Vagina (tissue), 2 donors: Measurements from ENCODE around the gene TMEM212.

Experiments
- CTCF ChIP-seq, 3 experiments: fragments of 450-650 bp in 2 of 3; fragments of 200-600 bp in 1 of 3; sonication (generic) in 1 of 3; IDR thresholded peaks; one replicate each; pipeline ENCODE4 v1.5.1; 2017 to 2019; ENCODE audit warnings: antibody characterized with exemption in 3 of 3, mild to moderate bottlenecking in 2 of 3, moderate library complexity in 2 of 3
- POLR2A ChIP-seq, 2 donors: fragments of 450-650 bp; IDR thresholded peaks; one replicate each; pipeline ENCODE4 v1.6.1; 2017; ENCODE audit warnings: antibody characterized with exemption in 2 of 2, mild to moderate bottlenecking in 2 of 2, moderate library complexity in 2 of 2
- POLR2AphosphoS5 ChIP-seq, 2 donors: sonication (generic); formaldehyde crosslinking; IDR thresholded peaks; one replicate each; pipeline ENCODE4 v1.9.0; 2017; ENCODE audit warnings: antibody characterized with exemption in 2 of 2, mild to moderate bottlenecking in 2 of 2, low read depth in 1 of 2; ENCODE audit not compliant: insufficient read depth in 1 of 2

- TF ChIP-seq CTCF (IDR thresholded peaks at IDR 0.05): no peak
- no peak for TF ChIP-seq POLR2AphosphoS5 (IDR thresholded peaks at IDR 0.05; ENCODE audit: insufficient read depth in 1 of 2, low read depth in 1 of 2)
- no peak for TF ChIP-seq POLR2A (IDR thresholded peaks at IDR 0.05)
Observed at GRCh38 chr3:171850320-171850959, 7.3 kb downstream of the TMEM212 start.
